OCI-LY1 (cell line): ENCODE data around the gene NELL1.
A peak's percentile ranks its signal among the peaks of the same experiment; 100 is the strongest.

Source experiments
- H2AFZ ChIP-seq: fragments of 200-600 bp; sonication (generic), shearing (Covaris generic); 2 replicates; pipeline ENCODE4 v1.6.0; 2014; ENCODE audit warnings: antibody characterized with exemption, mild to moderate bottlenecking, low read length
- H3F3A ChIP-seq: fragments of 200-600 bp; sonication (generic), shearing (Covaris generic); 2 replicates; pipeline ENCODE4 v1.6.0; 2014; ENCODE audit warnings: mild to moderate bottlenecking, antibody characterized with exemption, low read length, moderate library complexity; ENCODE audit not compliant: insufficient read depth
- H3K27ac ChIP-seq: fragments of 200-600 bp; sonication (generic); 2 replicates; pipeline ENCODE4 v1.5.1; 2014; ENCODE audit warnings: low read length, mixed run types, mild to moderate bottlenecking, low read depth; ENCODE audit not compliant: poor library complexity, severe bottlenecking
- H3K27me3 ChIP-seq: fragments of 200-600 bp; sonication (generic); 2 replicates; pipeline ENCODE4 v1.6.0; 2014; ENCODE audit warnings: antibody characterized with exemption, mild to moderate bottlenecking, low read length, moderate library complexity; ENCODE audit not compliant: insufficient read depth
- H3K36me3 ChIP-seq: fragments of 200-600 bp; sonication (generic); 2 replicates; pipeline ENCODE4 v1.6.1; 2014; ENCODE audit warnings: mild to moderate bottlenecking, antibody characterized with exemption, low read length, moderate library complexity, mixed read lengths; ENCODE audit not compliant: insufficient read depth
- H3K4me1 ChIP-seq: fragments of 200-600 bp; sonication (generic); 2 replicates; pipeline ENCODE4 v1.5.1; 2014; ENCODE audit warnings: mild to moderate bottlenecking, low read length, moderate library complexity; ENCODE audit not compliant: insufficient read depth, severe bottlenecking
- H3K4me2 ChIP-seq: fragments of 200-600 bp; sonication (generic), shearing (Covaris generic); 2 replicates; pipeline ENCODE4 v1.6.1; 2014; ENCODE audit warnings: low read length
- H3K4me3 ChIP-seq: fragments of 200-600 bp; sonication (generic); 2 replicates; pipeline ENCODE4 v1.5.1; 2014; ENCODE audit warnings: low read length, low read depth, mild to moderate bottlenecking, mixed read lengths; ENCODE audit not compliant: poor library complexity, severe bottlenecking
- H3K79me2 ChIP-seq: fragments of 200-600 bp; shearing (Covaris generic); 2 replicates; pipeline ENCODE4 v1.6.1; 2016; ENCODE audit warnings: mixed run types, low read length, mixed read lengths; ENCODE audit not compliant: insufficient read depth
- H3K9ac ChIP-seq: fragments of 200-600 bp; sonication (generic), shearing (Covaris generic); 2 replicates; pipeline ENCODE4 v1.6.1; 2014; ENCODE audit warnings: mild to moderate bottlenecking, low read length, mixed read lengths
- H3K9me2 ChIP-seq: fragments of 200-600 bp; sonication (generic), shearing (Covaris generic); 2 replicates; pipeline ENCODE4 v1.6.1; 2014; ENCODE audit warnings: low read depth, mild to moderate bottlenecking, low read length, mixed read lengths
- H3K9me3 ChIP-seq: fragments of 200-600 bp; shearing (Covaris generic); 2 replicates; pipeline ENCODE4 v1.6.1; 2014; ENCODE audit warnings: low read length, mixed read lengths
- H4K20me1 ChIP-seq: fragments of 200-600 bp; sonication (generic), shearing (Covaris generic); 2 replicates; pipeline ENCODE4 v1.6.0; 2016; ENCODE audit warnings: mild to moderate bottlenecking, low read length; ENCODE audit not compliant: insufficient read depth
- EZH2 ChIP-seq: fragments of 200-600 bp; sonication (generic), shearing (Covaris generic); IDR thresholded peaks from 2 replicates; pipeline ENCODE4 v1.8.0; 2017; ENCODE audit warnings: borderline replicate concordance, mixed run types, mild to moderate bottlenecking, antibody characterized with exemption, low read length, moderate library complexity, mixed read lengths
- TF ChIP-seq, protein P1 (sequence below): fragments of 200-600 bp; sonication (generic), shearing (Covaris generic); IDR thresholded peaks from 2 replicates; pipeline ENCODE4 v1.5.1; 2017; ENCODE audit warnings: mild to moderate bottlenecking, antibody characterized with exemption, low read length, moderate library complexity, mixed read lengths

The NELL1 gene

DNA sequence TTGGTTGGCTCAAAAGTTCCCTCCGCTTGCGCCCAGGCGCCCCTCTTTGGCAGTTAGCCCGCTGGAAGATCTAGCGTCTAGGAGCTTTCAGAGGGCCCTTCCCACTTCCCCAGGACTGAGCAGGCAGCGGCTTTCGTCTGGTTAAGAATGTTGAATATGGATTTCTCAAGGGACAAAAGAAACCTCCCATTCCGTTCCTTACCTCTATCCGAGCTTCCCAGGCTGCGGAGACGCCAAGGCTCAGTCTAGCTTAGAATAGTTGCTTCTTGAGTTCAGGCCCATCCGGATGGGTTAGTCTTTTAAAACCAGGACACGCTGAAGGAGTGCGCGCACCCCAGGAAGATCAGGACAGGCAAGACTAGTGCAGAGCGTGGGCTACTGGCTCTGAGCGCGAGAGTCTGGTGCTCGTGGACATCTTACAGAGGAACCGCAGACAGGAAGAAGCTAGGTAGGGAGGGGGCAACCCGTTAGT is 1.6 kb downstream of the NELL1 start:
- H3K27me3 ChIP-seq = no peaks in the 10 kb centered on the region
- no peak overlapping the region for H3K27ac ChIP-seq
- no peak overlapping the region for H2AFZ ChIP-seq
- H3K9me2 ChIP-seq = no peaks in the 10 kb centered on the region
- H3K36me3 ChIP-seq = no peaks in the 10 kb centered on the region
- no peaks in the 10 kb centered on the region for H3F3A ChIP-seq
- H3K4me2 ChIP-seq = no peak overlapping the region
- H3K4me1 ChIP-seq = no peaks in the 10 kb centered on the region
- no peak overlapping the region for H3K4me3 ChIP-seq
- no peak overlapping the region for H3K9ac ChIP-seq
- TF ChIP-seq, protein P1, sequence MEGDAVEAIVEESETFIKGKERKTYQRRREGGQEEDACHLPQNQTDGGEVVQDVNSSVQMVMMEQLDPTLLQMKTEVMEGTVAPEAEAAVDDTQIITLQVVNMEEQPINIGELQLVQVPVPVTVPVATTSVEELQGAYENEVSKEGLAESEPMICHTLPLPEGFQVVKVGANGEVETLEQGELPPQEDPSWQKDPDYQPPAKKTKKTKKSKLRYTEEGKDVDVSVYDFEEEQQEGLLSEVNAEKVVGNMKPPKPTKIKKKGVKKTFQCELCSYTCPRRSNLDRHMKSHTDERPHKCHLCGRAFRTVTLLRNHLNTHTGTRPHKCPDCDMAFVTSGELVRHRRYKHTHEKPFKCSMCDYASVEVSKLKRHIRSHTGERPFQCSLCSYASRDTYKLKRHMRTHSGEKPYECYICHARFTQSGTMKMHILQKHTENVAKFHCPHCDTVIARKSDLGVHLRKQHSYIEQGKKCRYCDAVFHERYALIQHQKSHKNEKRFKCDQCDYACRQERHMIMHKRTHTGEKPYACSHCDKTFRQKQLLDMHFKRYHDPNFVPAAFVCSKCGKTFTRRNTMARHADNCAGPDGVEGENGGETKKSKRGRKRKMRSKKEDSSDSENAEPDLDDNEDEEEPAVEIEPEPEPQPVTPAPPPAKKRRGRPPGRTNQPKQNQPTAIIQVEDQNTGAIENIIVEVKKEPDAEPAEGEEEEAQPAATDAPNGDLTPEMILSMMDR = no peak
- TF ChIP-seq EZH2 = no peak
- H4K20me1 ChIP-seq = no peaks in the 10 kb centered on the region
- H3K79me2 ChIP-seq = no peaks in the 10 kb centered on the region
- no peaks in the 10 kb centered on the region for H3K9me3 ChIP-seq

GRCh38 chr11:20671856-20672546 is 2.6 kb downstream of the NELL1 start:
- no peak overlapping the region for H3K9ac ChIP-seq
- H4K20me1 ChIP-seq = no peaks in the 10 kb centered on the region
- H3K4me3 ChIP-seq = no peak overlapping the region
- H3K9me3 ChIP-seq = no peaks in the 10 kb centered on the region
- H3K4me2 ChIP-seq = no peak overlapping the region
- H3K36me3 ChIP-seq = no peaks in the 10 kb centered on the region
- H3K27ac ChIP-seq = no peak overlapping the region
- TF ChIP-seq EZH2 = no peak
- TF ChIP-seq, protein P1 = peak; percentile 35; the same call in 1 of the 2 replicates
- H3K9me2 ChIP-seq = no peaks in the 10 kb centered on the region
- H3K4me1 ChIP-seq = no peaks in the 10 kb centered on the region
- no peak overlapping the region for H2AFZ ChIP-seq
- H3K27me3 ChIP-seq = no peaks in the 10 kb centered on the region
- H3F3A ChIP-seq = no peaks in the 10 kb centered on the region
- no peaks in the 10 kb centered on the region for H3K79me2 ChIP-seq

- no peak overlapping the region for H3K9ac ChIP-seq
- no peaks in the 10 kb centered on the region for H3K9me3 ChIP-seq
- no peak overlapping the region for H3K4me2 ChIP-seq
- no peaks in the 10 kb centered on the region for H4K20me1 ChIP-seq
- no peak overlapping the region for H2AFZ ChIP-seq
- no peak overlapping the region for H3K27ac ChIP-seq
- no peaks in the 10 kb centered on the region for H3K4me1 ChIP-seq
- no peaks in the 10 kb centered on the region for H3K9me2 ChIP-seq
- no peaks in the 10 kb centered on the region for H3K79me2 ChIP-seq
- no peaks in the 10 kb centered on the region for H3K27me3 ChIP-seq
- no peaks in the 10 kb centered on the region for H3F3A ChIP-seq
- no peaks in the 10 kb centered on the region for H3K36me3 ChIP-seq
- no peak overlapping the region for H3K4me3 ChIP-seq
- no peak for TF ChIP-seq EZH2
- TF ChIP-seq, protein P1 = peak; percentile 38; the same call in 1 of the 2 replicates
Measured at GRCh38 chr11:20672575-20672974, 3.2 kb downstream of the NELL1 start.
